Neural cell (in vitro differentiated cells): ENCODE measurements around the gene DDX49. TPM values are rescaled to one million over a fixed set of nuclear protein-coding genes. Genes with fewer than 3 reads are reported as not detected.

Source experiments
- H2AFZ ChIP-seq: fragments of 200-600, 300-800 bp; sonication (generic), shearing (Covaris generic); 2 replicates; pipeline ENCODE4 v1.6.0; 2014; ENCODE audit warnings: low read depth, mild to moderate bottlenecking, antibody characterized with exemption, low read length, moderate library complexity
- H3F3A ChIP-seq: fragments of 200-600 bp; shearing (Covaris generic); 2 replicates; pipeline ENCODE4 v1.6.1; 2016; ENCODE audit warnings: mild to moderate bottlenecking, moderate library complexity, mixed read lengths, antibody characterized with exemption, low read length; ENCODE audit not compliant: insufficient read depth, poor library complexity, severe bottlenecking
- H3K27ac ChIP-seq: fragments of 200-600, 300-800 bp; sonication (generic), shearing (Covaris generic); 2 replicates; pipeline ENCODE4 v1.5.1; 2014; ENCODE audit warnings: mild to moderate bottlenecking, low read length, moderate library complexity
- H3K27me3 ChIP-seq: fragments of 300-800, 200-600 bp; sonication (generic), shearing (Covaris generic); 2 replicates; pipeline ENCODE4 v1.6.0; 2014; ENCODE audit warnings: mild to moderate bottlenecking, low read depth, low read length, moderate library complexity; ENCODE audit not compliant: insufficient read depth
- H3K36me3 ChIP-seq: fragments of 300-800, 200-600 bp; sonication (generic), shearing (Covaris generic); 2 replicates; pipeline ENCODE4 v1.5.1; 2014; ENCODE audit warnings: mild to moderate bottlenecking, antibody characterized with exemption, low read length, moderate library complexity; ENCODE audit not compliant: insufficient read depth
- H3K4me2 ChIP-seq: fragments of 300-800, 200-600 bp; sonication (generic), shearing (Covaris generic); 2 replicates; pipeline ENCODE4 v1.6.0; 2014; ENCODE audit warnings: mild to moderate bottlenecking, low read length
- H3K4me3 ChIP-seq: fragments of 300-800, 200-600 bp; sonication (generic), shearing (Covaris generic); 2 replicates; pipeline ENCODE4 v1.5.1; 2014; ENCODE audit warnings: mild to moderate bottlenecking, low read length, moderate library complexity
- H3K79me2 ChIP-seq: fragments of 200-600 bp; shearing (Covaris generic); replicated peaks from 2 replicates; pipeline ENCODE4 v1.6.0; 2014; ENCODE audit warnings: mild to moderate bottlenecking, low read length, moderate library complexity; ENCODE audit not compliant: insufficient read depth
- H3K9ac ChIP-seq: fragments of 300-800, 200-600 bp; sonication (generic), shearing (Covaris generic); 2 replicates; pipeline ENCODE4 v1.6.1; 2016; ENCODE audit warnings: mild to moderate bottlenecking, low read length, mixed read lengths
- H3K9me2 ChIP-seq: fragments of 200-600 bp; shearing (Covaris generic); 2 replicates; pipeline ENCODE4 v1.6.1; 2016; ENCODE audit warnings: mild to moderate bottlenecking, low read length, mixed read lengths; ENCODE audit not compliant: insufficient read depth
- H3K9me3 ChIP-seq: fragments of 200-600, 300-800 bp; sonication (generic), shearing (Covaris generic); 2 replicates; pipeline ENCODE4 v1.6.1; 2016; ENCODE audit warnings: mild to moderate bottlenecking, mixed run types, low read length, moderate library complexity, mixed read lengths
- H4K20me1 ChIP-seq: fragments of 200-600 bp; shearing (Covaris generic); 2 replicates; pipeline ENCODE4 v1.6.1; 2016; ENCODE audit warnings: mild to moderate bottlenecking, mixed run types; ENCODE audit not compliant: insufficient read depth
- EP300 ChIP-seq: fragments of 450-650 bp; conservative IDR thresholded peaks from 2 replicates; pipeline ENCODE4 v1.6.1; 2014; ENCODE audit warnings: antibody characterized with exemption, mild to moderate bottlenecking, moderate library complexity; ENCODE audit not compliant: poor library complexity, severe bottlenecking
- EZH2 ChIP-seq: fragments of 200-600, 300-800 bp; shearing (Covaris generic), sonication (generic); IDR thresholded peaks from 2 replicates; pipeline ENCODE4 v1.6.1; 2014; ENCODE audit warnings: antibody characterized with exemption, low read length, borderline replicate concordance, mild to moderate bottlenecking; ENCODE audit not compliant: insufficient read depth, poor library complexity, severe bottlenecking
- MXI1 ChIP-seq: fragments of 450-650 bp; conservative IDR thresholded peaks from 2 replicates; pipeline ENCODE4 v1.6.1; 2014; ENCODE audit warnings: antibody characterized with exemption, mild to moderate bottlenecking; ENCODE audit not compliant: poor library complexity, severe bottlenecking
- POLR2AphosphoS5 ChIP-seq: IDR thresholded peaks from 2 replicates; pipeline ENCODE4 v1.6.1; 2012
- RAD21 ChIP-seq: fragments of 450-650 bp; conservative IDR thresholded peaks from 2 replicates; pipeline ENCODE4 v1.6.1; 2014; ENCODE audit warnings: antibody characterized with exemption, mild to moderate bottlenecking, moderate library complexity
- SMC3 ChIP-seq: fragments of 450-650 bp; conservative IDR thresholded peaks from 2 replicates; pipeline ENCODE4 v1.6.1; 2014; ENCODE audit warnings: antibody characterized with exemption, mild to moderate bottlenecking, moderate library complexity; ENCODE audit not compliant: poor library complexity
- TAF1 ChIP-seq: IDR thresholded peaks from 2 replicates; pipeline ENCODE4 v1.6.1; 2012; ENCODE audit warnings: low read depth
- polyA plus RNA-seq: library from polyadenylated mRNA; depleted of rRNA; stranded (reverse); fragments of >200 nt; gene quantifications from 2 replicates; pipeline ENCODE4 v1.2.3, GENCODE V29; 2014
- TF ChIP-seq, protein P1 (sequence below): fragments of 450-650 bp; IDR thresholded peaks from 2 replicates; pipeline ENCODE4 v1.5.1; 2014; ENCODE audit warnings: antibody characterized with exemption, mild to moderate bottlenecking, moderate library complexity; ENCODE audit not compliant: poor library complexity, severe bottlenecking
- TF ChIP-seq, protein P2 (sequence below): IDR thresholded peaks from 2 replicates; pipeline ENCODE4 v1.6.1; 2012; ENCODE audit warnings: borderline replicate concordance

The DDX49 gene
- polyA plus RNA-seq, 1 donor from 2014 or later = 90.7 TPM

- H3K4me3 ChIP-seq = no peak overlapping the region
- no peaks in the 10 kb centered on the region for H4K20me1 ChIP-seq
- no peaks in the 10 kb centered on the region for H3F3A ChIP-seq
- H3K4me2 ChIP-seq = no peak overlapping the region
- no peak overlapping the region for H3K9ac ChIP-seq
- no peaks in the 10 kb centered on the region for H3K9me3 ChIP-seq
- H3K27ac ChIP-seq = no peak overlapping the region
- TF ChIP-seq SMC3 = no peak
- no peak for TF ChIP-seq RAD21
- TF ChIP-seq, protein P1, sequence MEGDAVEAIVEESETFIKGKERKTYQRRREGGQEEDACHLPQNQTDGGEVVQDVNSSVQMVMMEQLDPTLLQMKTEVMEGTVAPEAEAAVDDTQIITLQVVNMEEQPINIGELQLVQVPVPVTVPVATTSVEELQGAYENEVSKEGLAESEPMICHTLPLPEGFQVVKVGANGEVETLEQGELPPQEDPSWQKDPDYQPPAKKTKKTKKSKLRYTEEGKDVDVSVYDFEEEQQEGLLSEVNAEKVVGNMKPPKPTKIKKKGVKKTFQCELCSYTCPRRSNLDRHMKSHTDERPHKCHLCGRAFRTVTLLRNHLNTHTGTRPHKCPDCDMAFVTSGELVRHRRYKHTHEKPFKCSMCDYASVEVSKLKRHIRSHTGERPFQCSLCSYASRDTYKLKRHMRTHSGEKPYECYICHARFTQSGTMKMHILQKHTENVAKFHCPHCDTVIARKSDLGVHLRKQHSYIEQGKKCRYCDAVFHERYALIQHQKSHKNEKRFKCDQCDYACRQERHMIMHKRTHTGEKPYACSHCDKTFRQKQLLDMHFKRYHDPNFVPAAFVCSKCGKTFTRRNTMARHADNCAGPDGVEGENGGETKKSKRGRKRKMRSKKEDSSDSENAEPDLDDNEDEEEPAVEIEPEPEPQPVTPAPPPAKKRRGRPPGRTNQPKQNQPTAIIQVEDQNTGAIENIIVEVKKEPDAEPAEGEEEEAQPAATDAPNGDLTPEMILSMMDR = no peak
- no peak for TF ChIP-seq MXI1
- TF ChIP-seq, protein P2, sequence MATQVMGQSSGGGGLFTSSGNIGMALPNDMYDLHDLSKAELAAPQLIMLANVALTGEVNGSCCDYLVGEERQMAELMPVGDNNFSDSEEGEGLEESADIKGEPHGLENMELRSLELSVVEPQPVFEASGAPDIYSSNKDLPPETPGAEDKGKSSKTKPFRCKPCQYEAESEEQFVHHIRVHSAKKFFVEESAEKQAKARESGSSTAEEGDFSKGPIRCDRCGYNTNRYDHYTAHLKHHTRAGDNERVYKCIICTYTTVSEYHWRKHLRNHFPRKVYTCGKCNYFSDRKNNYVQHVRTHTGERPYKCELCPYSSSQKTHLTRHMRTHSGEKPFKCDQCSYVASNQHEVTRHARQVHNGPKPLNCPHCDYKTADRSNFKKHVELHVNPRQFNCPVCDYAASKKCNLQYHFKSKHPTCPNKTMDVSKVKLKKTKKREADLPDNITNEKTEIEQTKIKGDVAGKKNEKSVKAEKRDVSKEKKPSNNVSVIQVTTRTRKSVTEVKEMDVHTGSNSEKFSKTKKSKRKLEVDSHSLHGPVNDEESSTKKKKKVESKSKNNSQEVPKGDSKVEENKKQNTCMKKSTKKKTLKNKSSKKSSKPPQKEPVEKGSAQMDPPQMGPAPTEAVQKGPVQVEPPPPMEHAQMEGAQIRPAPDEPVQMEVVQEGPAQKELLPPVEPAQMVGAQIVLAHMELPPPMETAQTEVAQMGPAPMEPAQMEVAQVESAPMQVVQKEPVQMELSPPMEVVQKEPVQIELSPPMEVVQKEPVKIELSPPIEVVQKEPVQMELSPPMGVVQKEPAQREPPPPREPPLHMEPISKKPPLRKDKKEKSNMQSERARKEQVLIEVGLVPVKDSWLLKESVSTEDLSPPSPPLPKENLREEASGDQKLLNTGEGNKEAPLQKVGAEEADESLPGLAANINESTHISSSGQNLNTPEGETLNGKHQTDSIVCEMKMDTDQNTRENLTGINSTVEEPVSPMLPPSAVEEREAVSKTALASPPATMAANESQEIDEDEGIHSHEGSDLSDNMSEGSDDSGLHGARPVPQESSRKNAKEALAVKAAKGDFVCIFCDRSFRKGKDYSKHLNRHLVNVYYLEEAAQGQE = no peak
- no peak for TF ChIP-seq EZH2
- TF ChIP-seq POLR2AphosphoS5 = no peak
- TF ChIP-seq TAF1 = no peak
- no peak for TF ChIP-seq EP300
- H3K36me3 ChIP-seq = peaks cover 14% of the 10 kb centered on the region
- no peaks in the 10 kb centered on the region for H3K9me2 ChIP-seq
- no peak overlapping the region for H2AFZ ChIP-seq
- no peaks in the 10 kb centered on the region for H3K27me3 ChIP-seq
- no peaks in the 10 kb centered on the region for H3K79me2 ChIP-seq
These were observed 43.8 kb upstream of the DDX49 start for GRCh38 chr19:18875726-18876125.

GRCh38 chr19:18876865-18877264, 42.6 kb upstream of the DDX49 start:
- peaks cover 17% of the 10 kb centered on the region for H3K36me3 ChIP-seq

More at GRCh38 chr19:18876865-18877264, 42.6 kb upstream of the DDX49 start:
- Histone ChIP-seq H3K9me2 (no peaks in the 10 kb centered on the region), H3F3A (no peaks in the 10 kb centered on the region), H3K4me3 (no peak overlapping the region), H3K79me2 (no peaks in the 10 kb centered on the region), H3K27me3 (no peaks in the 10 kb centered on the region), H3K9ac (no peak overlapping the region), H4K20me1 (no peaks in the 10 kb centered on the region), H2AFZ (no peak overlapping the region), H3K9me3 (no peaks in the 10 kb centered on the region), H3K27ac (no peak overlapping the region), H3K4me2 (no peak overlapping the region)
- TF ChIP-seq, protein P2 = no peak
- TF ChIP-seq RAD21 (no peak), TAF1 (no peak), EZH2 (no peak), SMC3 (no peak), EP300 (no peak), MXI1 (no peak), POLR2AphosphoS5 (no peak)
- TF ChIP-seq, protein P1 = no peak
